IPS-18a (cell line): Measurements from ENCODE around the gene FSTL4.

Source experiments
- H3K27ac ChIP-seq: one replicate; pipeline ENCODE4 v1.5.1; 2013; ENCODE audit warnings: low read length
- H3K27me3 ChIP-seq: one replicate; pipeline ENCODE4 v1.6.1; 2013; ENCODE audit warnings: mild to moderate bottlenecking, low read length; ENCODE audit not compliant: control insufficient read depth, insufficient read depth
- H3K36me3 ChIP-seq: one replicate; pipeline ENCODE4 v1.6.1; 2013; ENCODE audit warnings: low read depth, low read length; ENCODE audit not compliant: control insufficient read depth
- H3K4me1 ChIP-seq: one replicate; pipeline ENCODE4 v1.6.1; 2013; ENCODE audit warnings: low read depth, low read length; ENCODE audit not compliant: control insufficient read depth
- H3K4me3 ChIP-seq: one replicate; pipeline ENCODE4 v1.5.1; 2013; ENCODE audit warnings: low read length
- H3K9ac ChIP-seq: one replicate; pipeline ENCODE4 v1.6.1; 2013; ENCODE audit warnings: mild to moderate bottlenecking, low read length, moderate library complexity
- H3K9me3 ChIP-seq: one replicate; pipeline ENCODE4 v1.6.1; 2013; ENCODE audit warnings: low read depth, low read length; ENCODE audit not compliant: control insufficient read depth

Gene FSTL4

GRCh38 chr5:133404724-133405123 lies 207.6 kb downstream of the FSTL4 start:
- Histone ChIP-seq H3K4me3 (no peak overlapping the region), H3K27ac (no peak overlapping the region), H3K27me3 (no peaks in the 10 kb centered on the region), H3K9me3 (no peaks in the 10 kb centered on the region), H3K36me3 (no peaks in the 10 kb centered on the region), H3K9ac (no peak overlapping the region), H3K4me1 (peaks cover 18% of the 10 kb centered on the region)

- H3K27ac ChIP-seq, result no peak overlapping the region
- peaks cover 18% of the 10 kb centered on the region for H3K4me1 ChIP-seq
- no peaks in the 10 kb centered on the region for H3K27me3 ChIP-seq
- no peaks in the 10 kb centered on the region for H3K36me3 ChIP-seq
- no peak overlapping the region for H3K9ac ChIP-seq
- H3K9me3 ChIP-seq, result no peaks in the 10 kb centered on the region
- H3K4me3 ChIP-seq, result no peak overlapping the region
Observed at GRCh38 chr5:133403741-133404364, 208.5 kb downstream of the FSTL4 start.

GRCh38 chr5:133402775-133403174 lies 209.6 kb downstream of the FSTL4 start:
- Histone ChIP-seq H3K4me1 (peaks cover 18% of the 10 kb centered on the region), H3K4me3 (no peak overlapping the region), H3K9ac (no peak overlapping the region), H3K9me3 (no peaks in the 10 kb centered on the region), H3K27me3 (no peaks in the 10 kb centered on the region), H3K36me3 (no peaks in the 10 kb centered on the region), H3K27ac (no peak overlapping the region)

GRCh38 chr5:133401731-133402347 lies 210.5 kb downstream of the FSTL4 start:
- H3K36me3 ChIP-seq, result no peaks in the 10 kb centered on the region
- no peak overlapping the region for H3K4me3 ChIP-seq
- H3K4me1 ChIP-seq, result peaks cover 25% of the 10 kb centered on the region
- H3K27me3 ChIP-seq, result no peaks in the 10 kb centered on the region
- no peak overlapping the region for H3K9ac ChIP-seq
- H3K27ac ChIP-seq, result no peak overlapping the region
- H3K9me3 ChIP-seq, result no peaks in the 10 kb centered on the region

- Histone ChIP-seq H3K27ac (no peak overlapping the region), H3K4me1 (peaks cover 30% of the 10 kb centered on the region), H3K27me3 (no peaks in the 10 kb centered on the region), H3K4me3 (no peak overlapping the region), H3K9me3 (no peaks in the 10 kb centered on the region), H3K9ac (no peak overlapping the region), H3K36me3 (no peaks in the 10 kb centered on the region)
Observed at GRCh38 chr5:133400831-133401351, 211.4 kb downstream of the FSTL4 start.

- Histone ChIP-seq H3K27me3 (no peaks in the 10 kb centered on the region), H3K9ac (no peak overlapping the region), H3K9me3 (no peaks in the 10 kb centered on the region), H3K4me1 (peaks cover 30% of the 10 kb centered on the region), H3K4me3 (no peak overlapping the region), H3K27ac (no peak overlapping the region), H3K36me3 (no peaks in the 10 kb centered on the region)
Observed at GRCh38 chr5:133400120-133400519, 212.2 kb downstream of the FSTL4 start.

- Histone ChIP-seq H3K27me3 (no peaks in the 10 kb centered on the region), H3K27ac (no peak overlapping the region), H3K9ac (no peak overlapping the region), H3K9me3 (no peaks in the 10 kb centered on the region), H3K4me3 (no peak overlapping the region), H3K4me1 (peaks cover 30% of the 10 kb centered on the region), H3K36me3 (no peaks in the 10 kb centered on the region)
Observed at GRCh38 chr5:133399247-133399891, 213.0 kb downstream of the FSTL4 start.

GRCh38 chr5:133398646-133399101 lies 213.7 kb downstream of the FSTL4 start:
- no peak overlapping the region for H3K27ac ChIP-seq
- no peaks in the 10 kb centered on the region for H3K27me3 ChIP-seq
- H3K9me3 ChIP-seq, result no peaks in the 10 kb centered on the region
- H3K9ac ChIP-seq, result no peak overlapping the region
- H3K36me3 ChIP-seq, result no peaks in the 10 kb centered on the region
- H3K4me3 ChIP-seq, result no peak overlapping the region
- H3K4me1 ChIP-seq, result peaks cover 30% of the 10 kb centered on the region

- Histone ChIP-seq H3K27ac (no peak overlapping the region), H3K36me3 (no peaks in the 10 kb centered on the region), H3K4me1 (peaks cover 30% of the 10 kb centered on the region), H3K4me3 (no peak overlapping the region), H3K9me3 (no peaks in the 10 kb centered on the region), H3K9ac (no peak overlapping the region), H3K27me3 (no peaks in the 10 kb centered on the region)
Observed at GRCh38 chr5:133397990-133398645, 214.2 kb downstream of the FSTL4 start.

- no peak overlapping the region for H3K27ac ChIP-seq
- no peaks in the 10 kb centered on the region for H3K27me3 ChIP-seq
- no peak overlapping the region for H3K9ac ChIP-seq
- no peaks in the 10 kb centered on the region for H3K36me3 ChIP-seq
- H3K9me3 ChIP-seq, result no peaks in the 10 kb centered on the region
- H3K4me3 ChIP-seq, result no peak overlapping the region
- peaks cover 26% of the 10 kb centered on the region for H3K4me1 ChIP-seq
Observed at GRCh38 chr5:133397348-133397747, 215.0 kb downstream of the FSTL4 start.

- Histone ChIP-seq H3K27ac (no peak overlapping the region), H3K9me3 (no peaks in the 10 kb centered on the region), H3K27me3 (no peaks in the 10 kb centered on the region), H3K9ac (no peak overlapping the region), H3K4me1 (peaks cover 23% of the 10 kb centered on the region), H3K4me3 (no peak overlapping the region), H3K36me3 (no peaks in the 10 kb centered on the region)
Observed at GRCh38 chr5:133396814-133397213, 215.5 kb downstream of the FSTL4 start.
